COLO668 (cell line): ENCODE measurements around the gene SLC19A1.

ENCODE experiments used
- DNase-seq: peaks from one replicate; lab custom pipeline; 2025; ENCODE audit not compliant: unreplicated experiment; lab: John Stamatoyannopoulos, UW

The SLC19A1 gene

GRCh38 chr21:45545691-45546531 lies 3.7 kb upstream of the SLC19A1 start:
- no peak for DNase-seq

GRCh38 chr21:45545236-45545570 lies 3.0 kb upstream of the SLC19A1 start:
- no peak for DNase-seq

- no peak for DNase-seq
Observed at GRCh38 chr21:45544449-45545235, 2.4 kb upstream of the SLC19A1 start.

GRCh38 chr21:45543710-45544448 lies 1.6 kb upstream of the SLC19A1 start:
- no peak for DNase-seq

- DNase-seq: no peak
Observed at GRCh38 chr21:45543371-45543709, 1.1 kb upstream of the SLC19A1 start.

- no peak for DNase-seq
Observed at GRCh38 chr21:45542667-45543370, 579 bp upstream of the SLC19A1 start.

GRCh38 chr21:45541221-45542039 lies 810 bp downstream of the SLC19A1 start:
- DNase-seq: peak; percentile 62

- no peak for DNase-seq
Observed at GRCh38 chr21:45540601-45540970, 1.7 kb downstream of the SLC19A1 start.

- DNase-seq: no peak
Observed at GRCh38 chr21:45539796-45540600, 2.2 kb downstream of the SLC19A1 start.

- no peak for DNase-seq
Observed at GRCh38 chr21:45539046-45539795, 3.0 kb downstream of the SLC19A1 start.

- DNase-seq: no peak
Observed at GRCh38 chr21:45538381-45539045, 3.7 kb downstream of the SLC19A1 start.

GRCh38 chr21:45537746-45538291 lies 4.4 kb downstream of the SLC19A1 start:
- no peak for DNase-seq

- no peak for DNase-seq
Observed at GRCh38 chr21:45537111-45537745, 5.0 kb downstream of the SLC19A1 start.

GRCh38 chr21:45536301-45537081 lies 5.7 kb downstream of the SLC19A1 start:
- DNase-seq: no peak

GRCh38 chr21:45535341-45536081 lies 6.7 kb downstream of the SLC19A1 start:
- no peak for DNase-seq
